ENCODE data around the gene C1D.

C1D gene

GRCh38 chr2:68100189-68100588 is 37.4 kb upstream of the C1D start:
- no peak for DNase-seq (ENCODE audit: low spot score)
- TF ChIP-seq CTCF (IDR thresholded peaks at IDR 0.05; ENCODE audit: extremely low read depth, missing control alignments), result no peak

- no peak for DNase-seq (ENCODE audit: low spot score)
- no peak for TF ChIP-seq CTCF (IDR thresholded peaks at IDR 0.05; ENCODE audit: extremely low read depth, missing control alignments)
Measured at GRCh38 chr2:68099260-68099659, 36.5 kb upstream of the C1D start.

- DNase-seq (ENCODE audit: low spot score), result no peak
- no peak for TF ChIP-seq CTCF (IDR thresholded peaks at IDR 0.05; ENCODE audit: extremely low read depth, missing control alignments)
Measured at GRCh38 chr2:68098291-68098797, 35.5 kb upstream of the C1D start.

GRCh38 chr2:68094111-68094510 is 31.3 kb upstream of the C1D start:
- DNase-seq (ENCODE audit: low spot score), result no peak
- TF ChIP-seq CTCF (IDR thresholded peaks at IDR 0.05; ENCODE audit: extremely low read depth, missing control alignments), result no peak

- DNase-seq (ENCODE audit: low spot score), result no peak
- TF ChIP-seq CTCF (IDR thresholded peaks at IDR 0.05; ENCODE audit: extremely low read depth, missing control alignments), result no peak
Measured at GRCh38 chr2:68093634-68094033, 30.8 kb upstream of the C1D start.

GRCh38 chr2:68091439-68092034 is 28.7 kb upstream of the C1D start:
- DNase-seq (ENCODE audit: low spot score), result no peak
- TF ChIP-seq CTCF (IDR thresholded peaks at IDR 0.05; ENCODE audit: extremely low read depth, missing control alignments), result no peak

- TF ChIP-seq CTCF (IDR thresholded peaks at IDR 0.05; ENCODE audit: extremely low read depth, missing control alignments), result no peak
- DNase-seq (ENCODE audit: low spot score), result no peak
Measured at GRCh38 chr2:68089961-68090360, 27.2 kb upstream of the C1D start.

All from GM20000 (cell line).